ENCODE data around the gene GPATCH4. TPM values are rescaled to one million over a fixed set of nuclear protein-coding genes. Genes with fewer than 3 reads are reported as not detected.
A peak's percentile ranks its signal among the peaks of the same experiment; 100 is the strongest.

Gene GPATCH4
- total RNA-seq, 1 donor from 2014 or later = 71.8 TPM

DNA sequence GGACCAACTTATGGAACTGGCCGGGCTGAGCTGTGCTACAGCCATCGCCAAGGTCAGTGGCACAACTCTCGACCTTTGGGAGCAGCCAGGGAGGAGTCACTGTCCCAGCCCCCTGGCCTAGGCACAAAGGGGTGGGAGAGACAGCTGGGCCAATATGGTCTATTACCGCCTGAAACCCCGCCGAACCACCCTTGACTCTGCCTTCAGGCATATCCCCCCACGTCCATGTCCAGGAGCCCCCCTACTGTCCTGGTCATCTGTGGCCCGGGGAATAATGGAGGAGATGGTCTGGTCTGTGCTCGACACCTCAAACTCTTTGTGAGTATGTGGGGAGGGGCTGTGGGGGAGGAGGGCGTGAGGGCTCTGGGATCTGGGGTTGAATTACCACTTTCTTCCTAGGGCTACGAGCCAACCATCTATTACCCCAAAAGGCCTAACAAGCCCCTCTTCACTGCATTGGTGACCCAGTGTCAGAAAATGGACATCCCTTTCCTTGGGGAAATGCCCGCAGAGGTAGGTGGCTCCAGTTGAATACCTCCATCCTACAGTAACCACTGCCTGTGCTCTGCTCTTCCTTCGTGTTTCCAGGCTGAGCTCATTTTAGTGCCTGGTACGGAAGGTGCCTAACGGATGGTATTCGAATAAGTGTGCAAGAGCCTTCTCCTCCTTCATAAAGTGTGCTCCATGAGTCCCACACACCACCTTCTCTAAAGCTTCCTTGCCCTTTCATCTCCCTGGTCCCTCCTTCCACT lies 8.9 kb downstream of the GPATCH4 start:
- POLR2A ChIA-PET = interaction anchor here (1.0 to 2.7 kb wide), 12 partner anchors 9 to 379 kb away, joined by 3 to 44 read pairs (median 12); partner anchors contain the start of genes GPATCH4, IQGAP3, MEF2D and PMF1
- H3K9me3 Mint-ChIP-seq = no peaks in the 10 kb centered on the region
- TF ChIP-seq CTCF (IDR thresholded peaks at IDR 0.05) = no peak
- no peak for ATAC-seq (ENCODE audit: low read depth)
- peaks cover 37% of the 10 kb centered on the region for H3K36me3 Mint-ChIP-seq (ENCODE audit: low read depth)
- peaks cover 21% of the 10 kb centered on the region for H3K4me1 Mint-ChIP-seq
- peak overlapping the region; percentile 81 for H3K27ac Mint-ChIP-seq
- intact Hi-C loops (cut with micrococcal nuclease) = no loop called here
- no peaks in the 10 kb centered on the region for H3K27me3 Mint-ChIP-seq
- peak overlapping the region; percentile 90 for H3K4me3 Mint-ChIP-seq
- CTCF ChIA-PET = interaction anchor here (0.6 to 4.0 kb wide), 11 partner anchors 11 to 1511 kb away, joined by 3 to 18 read pairs (median 4); no protein-coding TSS in a partner anchor
- no peak for DNase-seq

GRCh38 chr1:156591432-156592157 lies 9.7 kb downstream of the GPATCH4 start, which contains the start of gene NAXE:
NAXE (plus strand) TSS chr1:156591776; CDS start chr1:156591805, 29 bp downstream.
- H3K27me3 Mint-ChIP-seq = no peaks in the 10 kb centered on the region

DNA sequence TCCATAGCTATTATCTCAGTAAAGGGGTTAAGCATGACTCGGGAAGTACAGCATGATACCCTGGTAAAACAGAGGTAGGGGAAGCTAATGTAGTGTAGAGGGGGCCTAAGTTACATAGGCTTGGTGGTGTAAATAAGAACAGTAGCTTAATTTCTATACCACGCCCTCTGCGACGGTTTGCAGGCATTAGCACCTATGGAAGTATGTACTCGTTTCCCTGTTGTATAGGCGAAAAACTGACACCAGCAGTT lies 10.2 kb downstream of the GPATCH4 start:
- peaks cover 27% of the 10 kb centered on the region for H3K36me3 Mint-ChIP-seq (ENCODE audit: low read depth)
- peak overlapping the region; percentile 90 for H3K4me3 Mint-ChIP-seq
- H3K9me3 Mint-ChIP-seq = no peaks in the 10 kb centered on the region
- intact Hi-C loops (cut with micrococcal nuclease) = loop anchor here (1.0 kb wide), 2 partner anchors 9 to 10 kb away; partner anchors contain the start of gene GPATCH4
- H3K27ac Mint-ChIP-seq = peak overlapping the region; percentile 94
- H3K27me3 Mint-ChIP-seq = no peaks in the 10 kb centered on the region
- POLR2A ChIA-PET = interaction anchor here (0.5 to 2.7 kb wide), 18 partner anchors 9 to 378 kb away, joined by 3 to 44 read pairs (median 6); partner anchors contain the start of genes GPATCH4, MEF2D and PMF1
- H3K4me1 Mint-ChIP-seq = peaks cover 21% of the 10 kb centered on the region
- DNase-seq (no peak), ATAC-seq (ENCODE audit: low read depth) (peak; percentile 18)
- no peak for TF ChIP-seq CTCF (IDR thresholded peaks at IDR 0.05)
- CTCF ChIA-PET = interaction anchor here (0.8 to 4.0 kb wide), 7 partner anchors 9 to 205 kb away, joined by 3 to 18 read pairs (median 8); no protein-coding TSS in a partner anchor

More at GRCh38 chr1:156591432-156592157, 9.7 kb downstream of the GPATCH4 start, which contains the start of gene NAXE:
- POLR2A ChIA-PET = interaction anchor here (0.6 to 2.7 kb wide), 18 partner anchors 9 to 379 kb away, joined by 3 to 44 read pairs (median 6); partner anchors contain the start of genes GPATCH4, IQGAP3, MEF2D and PMF1
- intact Hi-C loops (cut with micrococcal nuclease) = loop anchor here (1.0 kb wide), 2 partner anchors 9 to 10 kb away; partner anchors contain the start of gene GPATCH4
- Mint-ChIP-seq H3K4me1 (peaks cover 21% of the 10 kb centered on the region), H3K27ac (peak within 1 kb of the TSS; percentile 94), H3K4me3 (peak within 1 kb of the TSS; percentile 90), H3K9me3 (no peaks in the 10 kb centered on the region), H3K36me3 (ENCODE audit: low read depth) (peaks cover 32% of the 10 kb centered on the region)
- TF ChIP-seq CTCF (IDR thresholded peaks at IDR 0.05) = no peak
- DNase-seq (peak; percentile 78), ATAC-seq (ENCODE audit: low read depth) (peak; percentile 94)
- CTCF ChIA-PET = interaction anchor here (0.7 to 4.0 kb wide), 10 partner anchors 8 to 206 kb away, joined by 3 to 18 read pairs (median 4); no protein-coding TSS in a partner anchor

DNA sequence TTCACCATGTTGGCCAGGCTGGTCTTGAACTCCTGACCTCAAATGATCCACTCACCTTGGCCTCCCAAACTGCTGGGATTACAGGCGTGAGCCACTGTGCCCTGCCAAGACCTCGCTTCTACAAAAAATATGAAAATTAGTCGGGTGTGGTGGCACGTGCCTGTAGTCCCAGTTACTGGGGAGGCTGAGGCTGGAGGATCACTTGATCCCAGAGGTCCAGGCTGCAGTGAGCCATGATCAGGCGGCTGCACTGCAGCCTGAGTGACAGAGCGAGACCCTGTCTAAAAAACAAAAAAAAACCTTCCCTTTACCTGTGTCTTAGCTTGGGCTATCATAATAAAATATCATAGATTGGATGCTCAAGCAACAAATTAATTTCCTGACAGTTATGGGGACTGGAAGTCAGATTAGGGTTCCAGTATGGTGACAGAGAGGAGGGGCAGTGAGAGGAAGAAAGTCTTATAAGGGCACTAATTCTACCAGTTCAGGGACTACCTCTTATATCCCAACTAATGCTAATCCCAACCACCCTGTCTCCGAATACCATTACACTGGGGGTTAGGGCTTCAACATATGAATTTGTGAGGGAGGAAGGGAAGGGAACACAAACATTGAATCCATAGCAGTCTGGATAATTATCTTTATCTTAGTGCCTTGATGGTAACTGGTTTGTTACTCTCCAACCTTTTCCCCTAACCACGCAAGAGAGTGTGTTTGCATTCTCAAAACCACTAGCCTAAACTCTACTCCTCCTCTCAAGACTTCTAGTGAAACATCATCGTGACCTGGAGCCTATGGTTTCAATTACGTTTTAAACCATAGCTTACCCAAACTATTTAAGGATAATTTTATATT lies 10.7 kb downstream of the GPATCH4 start:
- no peak for ATAC-seq (ENCODE audit: low read depth)
- ChIA-PET POLR2A (interaction anchor here (0.5 to 2.7 kb wide), 15 partner anchors 8 to 378 kb away, joined by 3 to 44 read pairs (median 6); partner anchors contain the start of genes GPATCH4, MEF2D and PMF1), CTCF (interaction anchor here (0.7 to 4.0 kb wide), 7 partner anchors 9 to 205 kb away, joined by 3 to 18 read pairs (median 8); no protein-coding TSS in a partner anchor)
- Mint-ChIP-seq H3K36me3 (ENCODE audit: low read depth) (peaks cover 24% of the 10 kb centered on the region), H3K27me3 (no peaks in the 10 kb centered on the region), H3K4me3 (peak overlapping the region; percentile 24), H3K4me1 (peaks cover 21% of the 10 kb centered on the region), H3K27ac (peak overlapping the region; percentile 94), H3K9me3 (no peaks in the 10 kb centered on the region)
- no peak for DNase-seq
- TF ChIP-seq CTCF (IDR thresholded peaks at IDR 0.05) = no peak
- intact Hi-C loops (cut with micrococcal nuclease) = loop anchor here (1.0 kb wide), 2 partner anchors 8 to 11 kb away; partner anchors contain the start of gene GPATCH4

Data from activated B cell treated with CpG ODN at 0.5 μM for 24 hours (primary cell).